CD4-positive, alpha-beta T cell (primary cell): Measurements from ENCODE around the gene SEC22C. TPM values are rescaled to one million over a fixed set of nuclear protein-coding genes. Genes with fewer than 3 reads are reported as not detected.

Experiments used
- ATAC-seq: fragments of 200-7000 bp; cut with Tn5 transposase; one replicate; pipeline ENCODE4 v1.10.0; 2022; ENCODE audit warnings: mild to moderate bottlenecking; ENCODE audit not compliant: poor library complexity
- CTCF ChIA-PET: fragments of 350-600 bp; sonication (Branson Sonifier 250); formaldehyde crosslinking; loops from one replicate; lab custom pipeline; 2021; ENCODE audit warnings: antibody characterized with exemption, inconsistent platforms; lab: Charles Lee
- POLR2A ChIA-PET: fragments of 350-600 bp; sonication (Branson Sonifier 250); formaldehyde crosslinking; loops from one replicate; lab custom pipeline; 2021; ENCODE audit warnings: antibody characterized with exemption, inconsistent platforms; lab: Charles Lee
- DNase-seq, 14 experiments: peaks; one replicate each; pipeline ENCODE4 v3.0.0-alpha.2; 2013 to 2020; ENCODE audit warnings: mixed read lengths in 2 of 14
- H3K27ac ChIP-seq, 2 donors: one replicate each; pipeline versions ENCODE4 v1.5.1 to v1.7.0; 2013; ENCODE audit warnings: low read length in 2 of 2, low read depth in 1 of 2, mild to moderate bottlenecking in 1 of 2
- H3K27me3 ChIP-seq, 2 experiments: 1 replicate in 1 of 2; 2 replicates in 1 of 2; pipeline versions ENCODE4 v1.6.1 to v1.7.0; 2013; ENCODE audit warnings: low read length in 2 of 2, control low read depth in 1 of 2, mild to moderate bottlenecking in 1 of 2, moderate library complexity in 1 of 2; ENCODE audit not compliant: insufficient read depth in 2 of 2, control insufficient read depth in 1 of 2
- H3K36me3 ChIP-seq: one replicate; pipeline ENCODE4 v1.6.1; 2013; ENCODE audit warnings: low read length, control low read depth; ENCODE audit not compliant: insufficient read depth
- H3K4me1 ChIP-seq: one replicate; pipeline ENCODE4 v1.6.1; 2013; ENCODE audit warnings: low read length, control low read depth; ENCODE audit not compliant: insufficient read depth
- H3K4me3 ChIP-seq: one replicate; pipeline ENCODE4 v1.5.1; 2013; ENCODE audit warnings: mild to moderate bottlenecking, low read length, moderate library complexity
- H3K9me3 ChIP-seq, 2 experiments: 1 replicate in 1 of 2; 2 replicates in 1 of 2; pipeline versions ENCODE4 v1.6.1 to v1.7.0; 2013; ENCODE audit warnings: low read length in 2 of 2, mild to moderate bottlenecking in 2 of 2, control low read depth in 1 of 2, moderate library complexity in 1 of 2; ENCODE audit not compliant: control insufficient read depth in 1 of 2, insufficient read depth in 1 of 2
- H3K27ac Mint-ChIP-seq: one replicate; pipeline ENCODE4 v1.8.0; 2020; ENCODE audit warnings: mixed read lengths
- H3K27me3 Mint-ChIP-seq: one replicate; pipeline ENCODE4 v1.8.0; 2021; ENCODE audit warnings: mixed read lengths
- H3K36me3 Mint-ChIP-seq: one replicate; pipeline ENCODE4 v1.8.0; 2021; ENCODE audit warnings: low read depth, mixed read lengths
- H3K4me1 Mint-ChIP-seq: one replicate; pipeline ENCODE4 v1.8.0; 2021; ENCODE audit warnings: low read depth, mixed read lengths
- H3K4me3 Mint-ChIP-seq: one replicate; pipeline ENCODE4 v1.8.0; 2020; ENCODE audit warnings: mild to moderate bottlenecking, mixed read lengths
- H3K9me3 Mint-ChIP-seq: one replicate; pipeline ENCODE4 v1.8.0; 2020; ENCODE audit warnings: mixed read lengths
- intact Hi-C, 2 experiments: fragments of 100-400 bp; cut with DNase I in 1 of 2; cut with micrococcal nuclease in 1 of 2; formaldehyde crosslinking; loops; one replicate each; pipeline versions ENCODE4 v1.15.1 to v1.9.0; 2023 to 2025; cut with DNase I, micrococcal nuclease
- total RNA-seq, 174 experiments: library from RNA in 2 of 174; stranded (reverse) in 2 of 174; gene quantifications; one replicate each; pipeline ENCODE4 v1.2.3 and lab custom pipeline; 2021 to 2026
- TF ChIP-seq, protein P1 (sequence below): fragments of 200-600 bp; IDR thresholded peaks from one replicate; pipeline ENCODE4 v1.8.0; 2022; ENCODE audit warnings: antibody characterized with exemption, mild to moderate bottlenecking

SEC22C gene
- total RNA-seq, 2 experiments from 2014 or later = 73.6 to 75.4 TPM

DNA sequence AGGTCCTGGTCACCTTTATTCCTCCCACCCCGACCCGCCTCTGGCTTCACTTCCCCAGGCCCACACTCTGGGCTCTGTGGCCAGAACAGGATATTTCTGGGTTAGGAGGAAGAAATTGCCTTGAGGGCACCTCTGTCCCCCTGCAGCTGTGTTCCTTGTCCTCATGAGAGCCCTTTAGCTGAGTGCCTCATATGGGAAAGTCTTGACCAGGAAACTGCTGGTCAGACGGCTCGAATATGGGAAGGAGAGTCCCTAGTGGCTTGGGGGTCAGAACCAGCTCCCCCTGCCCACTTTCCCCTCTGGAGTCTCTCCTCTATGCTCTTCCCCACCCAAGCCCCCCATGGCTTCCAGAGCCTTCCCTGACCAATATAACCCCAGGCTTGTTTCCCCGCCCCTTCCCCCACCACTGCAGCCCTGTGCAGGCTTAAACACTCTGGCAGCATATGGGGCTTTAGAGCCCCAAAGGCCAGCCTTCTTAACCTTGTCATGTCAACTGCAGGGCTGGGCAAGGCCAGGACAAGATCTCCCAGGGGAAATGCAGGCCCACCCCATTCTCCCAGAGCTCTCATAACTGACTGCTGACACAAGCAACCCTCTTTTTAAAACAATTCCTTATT, 36.4 kb downstream of the SEC22C start:
- DNase-seq (no peak), ATAC-seq (no peak)
- peaks cover 12% of the 10 kb centered on the region for H3K4me1 ChIP-seq
- H3K27me3 Mint-ChIP-seq = no peaks in the 10 kb centered on the region
- H3K9me3 Mint-ChIP-seq = no peaks in the 10 kb centered on the region
- peaks cover 4% of the 10 kb centered on the region for H3K36me3 ChIP-seq
- no peaks in the 10 kb centered on the region for H3K27me3 ChIP-seq
- CTCF ChIA-PET = interaction anchor here (1.5 to 1.9 kb wide), 2 partner anchors 9 to 44 kb away, joined by 3 to 5 read pairs; no protein-coding TSS in a partner anchor
- no peaks in the 10 kb centered on the region for H3K9me3 ChIP-seq
- no peak overlapping the region for H3K27ac Mint-ChIP-seq
- no peak overlapping the region for H3K4me3 ChIP-seq
- TF ChIP-seq, protein P1, sequence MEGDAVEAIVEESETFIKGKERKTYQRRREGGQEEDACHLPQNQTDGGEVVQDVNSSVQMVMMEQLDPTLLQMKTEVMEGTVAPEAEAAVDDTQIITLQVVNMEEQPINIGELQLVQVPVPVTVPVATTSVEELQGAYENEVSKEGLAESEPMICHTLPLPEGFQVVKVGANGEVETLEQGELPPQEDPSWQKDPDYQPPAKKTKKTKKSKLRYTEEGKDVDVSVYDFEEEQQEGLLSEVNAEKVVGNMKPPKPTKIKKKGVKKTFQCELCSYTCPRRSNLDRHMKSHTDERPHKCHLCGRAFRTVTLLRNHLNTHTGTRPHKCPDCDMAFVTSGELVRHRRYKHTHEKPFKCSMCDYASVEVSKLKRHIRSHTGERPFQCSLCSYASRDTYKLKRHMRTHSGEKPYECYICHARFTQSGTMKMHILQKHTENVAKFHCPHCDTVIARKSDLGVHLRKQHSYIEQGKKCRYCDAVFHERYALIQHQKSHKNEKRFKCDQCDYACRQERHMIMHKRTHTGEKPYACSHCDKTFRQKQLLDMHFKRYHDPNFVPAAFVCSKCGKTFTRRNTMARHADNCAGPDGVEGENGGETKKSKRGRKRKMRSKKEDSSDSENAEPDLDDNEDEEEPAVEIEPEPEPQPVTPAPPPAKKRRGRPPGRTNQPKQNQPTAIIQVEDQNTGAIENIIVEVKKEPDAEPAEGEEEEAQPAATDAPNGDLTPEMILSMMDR = no peak
- no peak overlapping the region for H3K4me3 Mint-ChIP-seq
- H3K4me1 Mint-ChIP-seq = peaks cover 8% of the 10 kb centered on the region
- intact Hi-C loops = loop anchor here in 1 of 2 experiments (5.0 kb wide), 1 partner anchor 298 kb away; no protein-coding TSS in a partner anchor
- POLR2A ChIA-PET = interaction anchor here (1.4 to 2.9 kb wide), 2 partner anchors 9 to 44 kb away, joined by 5 to 11 read pairs; partner anchors contain the start of gene VIPR1
- H3K36me3 Mint-ChIP-seq = peaks cover 25% of the 10 kb centered on the region
- H3K27ac ChIP-seq = no peak overlapping the region

DNA sequence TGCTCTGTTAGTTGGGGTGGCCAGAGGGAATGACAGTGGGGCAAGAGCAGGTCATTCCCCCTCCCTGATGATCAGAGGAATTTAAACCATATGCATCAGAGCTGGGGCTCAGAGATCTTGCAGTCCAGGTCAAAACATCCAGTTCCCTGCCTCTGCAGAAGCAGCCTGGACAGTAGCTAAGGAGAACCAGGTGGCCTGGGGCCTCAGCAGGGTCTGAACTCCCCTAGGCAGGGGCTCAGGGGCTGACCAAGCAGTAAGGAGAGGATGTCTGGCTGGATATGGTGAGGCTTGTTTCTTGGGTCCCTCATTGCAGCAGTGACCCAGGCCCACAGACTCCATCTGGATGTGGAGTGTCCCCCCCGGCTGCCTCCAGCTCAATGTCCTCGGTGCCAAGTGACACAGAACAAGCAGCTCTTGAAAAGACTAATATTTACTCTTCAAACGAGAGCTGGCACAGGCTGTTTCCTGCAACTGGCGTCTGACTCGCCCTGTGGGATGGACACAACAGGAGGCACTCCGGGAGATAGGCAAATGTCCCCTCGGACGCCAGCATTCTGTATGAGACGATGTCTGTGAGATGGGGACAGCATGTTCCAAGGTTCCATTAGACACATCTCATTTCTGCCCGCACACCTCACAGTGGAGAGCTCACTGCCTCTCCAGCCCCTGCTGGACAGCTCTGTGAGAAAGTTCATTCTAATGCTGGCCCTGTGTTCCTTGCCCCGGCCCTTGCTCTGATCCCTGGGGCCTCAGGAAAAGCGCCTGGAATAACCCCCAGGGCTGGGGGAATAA, 37.1 kb downstream of the SEC22C start:
- DNase-seq (no peak), ATAC-seq (no peak)
- ChIA-PET POLR2A (interaction anchor here (1.4 to 2.9 kb wide), 2 partner anchors 9 to 43 kb away, joined by 5 to 11 read pairs; partner anchors contain the start of gene VIPR1), CTCF (interaction anchor here (1.5 to 1.9 kb wide), 2 partner anchors 8 to 43 kb away, joined by 3 to 5 read pairs; no protein-coding TSS in a partner anchor)
- H3K9me3 ChIP-seq = no peaks in the 10 kb centered on the region
- no peaks in the 10 kb centered on the region for H3K27me3 Mint-ChIP-seq
- H3K27ac Mint-ChIP-seq = no peak overlapping the region
- H3K4me1 ChIP-seq = peaks cover 20% of the 10 kb centered on the region
- TF ChIP-seq, protein P1 = no peak
- no peak overlapping the region for H3K4me3 ChIP-seq
- H3K4me3 Mint-ChIP-seq = no peak overlapping the region
- H3K27me3 ChIP-seq = no peaks in the 10 kb centered on the region
- H3K27ac ChIP-seq = no peak overlapping the region
- H3K36me3 ChIP-seq = peaks cover 4% of the 10 kb centered on the region
- H3K36me3 Mint-ChIP-seq = peaks cover 18% of the 10 kb centered on the region
- no peaks in the 10 kb centered on the region for H3K9me3 Mint-ChIP-seq
- intact Hi-C loops = loop anchor here in 1 of 2 experiments (5.0 kb wide), 1 partner anchor 297 kb away; no protein-coding TSS in a partner anchor
- H3K4me1 Mint-ChIP-seq = peaks cover 14% of the 10 kb centered on the region

- TF ChIP-seq, protein P1 = no peak
- no peak overlapping the region for H3K27ac Mint-ChIP-seq
- H3K27me3 Mint-ChIP-seq = no peaks in the 10 kb centered on the region
- Histone ChIP-seq H3K4me1 (peaks cover 27% of the 10 kb centered on the region), H3K36me3 (no peaks in the 10 kb centered on the region), H3K4me3 (no peak overlapping the region), H3K9me3 (no peaks in the 10 kb centered on the region), H3K27me3 (no peaks in the 10 kb centered on the region), H3K27ac (no peak overlapping the region)
- intact Hi-C loops = no loop called here
- H3K4me1 Mint-ChIP-seq = peaks cover 29% of the 10 kb centered on the region
- ATAC-seq (no peak), DNase-seq (no peak)
- peaks cover 9% of the 10 kb centered on the region for H3K36me3 Mint-ChIP-seq
- no peak overlapping the region for H3K4me3 Mint-ChIP-seq
- ChIA-PET POLR2A (interaction anchor here (0.6 to 1.4 kb wide), 3 partner anchors 12 to 50 kb away, joined by 3 to 4 read pairs (median 4); partner anchors contain the start of gene VIPR1), CTCF (no interaction called here)
- H3K9me3 Mint-ChIP-seq = no peaks in the 10 kb centered on the region
Measured at GRCh38 chr3:42541079-42541478, 40.7 kb downstream of the SEC22C start.
